Testis (tissue), 3 donors: ENCODE measurements around the gene MT1X. TPM values are rescaled to one million over a fixed set of nuclear protein-coding genes. Genes with fewer than 3 reads are reported as not detected.
"Not testable (repeated sequence)": the region's sequence is repeated elsewhere in the genome, so short reads cannot be mapped to it uniquely, and the experiment has no call there.

Experiments used
- DNase-seq: peaks from one replicate; pipeline ENCODE4 v3.0.0-alpha.2; 2019
- H3K27ac ChIP-seq, 2 donors: fragments of 200-600 bp; sonication (generic); one replicate each; pipeline ENCODE4 v1.5.1; 2019
- H3K27me3 ChIP-seq: fragments of 200-600 bp; sonication (generic); one replicate; pipeline ENCODE4 v1.5.1; 2019
- H3K36me3 ChIP-seq: fragments of 200-600 bp; sonication (generic); one replicate; pipeline ENCODE4 v1.5.1; 2017; ENCODE audit warnings: low read depth; ENCODE audit errors: missing control alignments
- H3K4me1 ChIP-seq: fragments of 200-600 bp; sonication (generic); one replicate; pipeline ENCODE4 v1.5.1; 2019
- H3K4me3 ChIP-seq, 2 donors: fragments of 200-600 bp; sonication (generic); one replicate each; pipeline ENCODE4 v1.5.1; 2017 to 2019
- H3K9me3 ChIP-seq: fragments of 200-600 bp; sonication (generic); one replicate; pipeline ENCODE4 v1.5.1; 2017
- POLR2A ChIP-seq: fragments of 450-650 bp; IDR thresholded peaks from one replicate; pipeline ENCODE4 v1.6.1; 2017; ENCODE audit warnings: antibody characterized with exemption, mild to moderate bottlenecking, moderate library complexity
- WGBS, 2 donors: methylation state at CpG; one replicate each; pipeline ENCODE4 v1.1.5; 2018; 5-methylcytosine and 5-hydroxymethylcytosine counted together
- intact Hi-C: fragments of 100-400 bp; cut with DNase I; formaldehyde crosslinking; loops from one replicate; pipeline ENCODE4 v1.15.1; 2023; ENCODE audit warnings: low total_unique reads
- polyA plus RNA-seq: library from polyadenylated mRNA; stranded (reverse); fragments of 350-450 nt; fragmentation: Illumina TruSeq; extraction: RNeasy Lipid Tissue Mini Kit (QIAGEN cat#74804); gene quantifications from one replicate; pipeline ENCODE4 v1.2.3, GENCODE V29; 2014; ENCODE audit warnings: low read depth, low replicate concordance; ENCODE audit not compliant: insufficient read depth
- total RNA-seq, 2 donors: library from RNA; depleted of rRNA; stranded (reverse); fragments of >200 nt; gene quantifications; one replicate each; pipeline ENCODE4 v1.2.3, GENCODE V29; 2016
- TF ChIP-seq, protein P1 (sequence below), 3 experiments: fragments of 450-650 bp in 2 of 3; fragments of 200-600 bp in 1 of 3; sonication (generic) in 1 of 3; IDR thresholded peaks; one replicate each; pipeline ENCODE4 v1.5.1; 2016 to 2019; ENCODE audit warnings: antibody characterized with exemption in 3 of 3, mild to moderate bottlenecking in 2 of 3, moderate library complexity in 1 of 3

MT1X gene
- total and polyA plus RNA-seq, 3 donors from 2014 or later: 51.7 to 180 (median 77.0) TPM

DNA sequence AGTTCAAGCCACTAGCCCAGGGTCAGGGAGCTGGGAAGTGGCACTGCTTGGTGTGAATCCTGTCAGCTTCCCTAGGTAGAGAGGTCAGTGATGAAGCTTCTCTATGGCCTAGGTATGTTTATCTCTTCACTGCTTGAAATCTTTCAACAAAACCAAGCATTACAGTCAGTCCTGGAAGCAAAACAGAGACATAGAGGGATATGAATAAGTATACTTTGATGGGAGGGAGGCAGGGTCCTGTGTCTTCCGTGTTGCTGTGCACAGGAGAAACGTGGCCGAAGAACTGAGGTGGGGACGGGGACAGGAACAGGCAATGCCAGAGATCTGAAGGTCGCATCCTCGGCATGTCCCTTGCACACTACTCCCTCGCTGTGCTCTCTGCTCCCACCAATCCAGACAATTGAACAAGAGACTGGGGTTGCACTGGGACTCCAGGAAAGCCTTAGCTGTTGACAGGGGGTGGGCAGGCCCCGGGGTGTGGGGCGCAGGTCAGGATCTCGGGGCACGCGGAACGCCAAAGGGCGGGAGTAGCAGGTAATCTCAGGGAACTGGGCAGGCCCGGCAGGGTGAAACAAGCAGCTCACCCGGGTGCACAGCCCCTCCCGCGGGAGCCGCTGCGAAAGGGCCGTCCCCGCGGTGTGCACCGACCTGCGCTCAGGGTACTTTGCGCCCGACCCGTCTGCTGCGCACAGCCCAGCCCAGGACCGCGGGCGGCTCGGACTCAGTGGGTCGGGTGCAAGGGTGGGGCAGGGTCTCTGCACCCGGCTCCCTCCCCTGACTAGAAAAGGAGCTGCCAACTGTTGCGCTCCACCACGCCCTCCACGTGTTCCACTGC, 13.0 kb upstream of the MT1X start, which contains the start of gene MT1H:
Gene MT1H, plus strand, starts transcription at position 810 of the 835 bp plus-strand sequence. CDS start 71 bp downstream, outside the sequence.
- intact Hi-C loops: no loop called here
- no peak within 1 kb of the TSS for H3K4me3 ChIP-seq
- DNase-seq: no peak
- WGBS, 2 donors: 38 to 49% methylated on average over 26 to 37 of the region's 38 CpGs
- TF ChIP-seq, protein P1, sequence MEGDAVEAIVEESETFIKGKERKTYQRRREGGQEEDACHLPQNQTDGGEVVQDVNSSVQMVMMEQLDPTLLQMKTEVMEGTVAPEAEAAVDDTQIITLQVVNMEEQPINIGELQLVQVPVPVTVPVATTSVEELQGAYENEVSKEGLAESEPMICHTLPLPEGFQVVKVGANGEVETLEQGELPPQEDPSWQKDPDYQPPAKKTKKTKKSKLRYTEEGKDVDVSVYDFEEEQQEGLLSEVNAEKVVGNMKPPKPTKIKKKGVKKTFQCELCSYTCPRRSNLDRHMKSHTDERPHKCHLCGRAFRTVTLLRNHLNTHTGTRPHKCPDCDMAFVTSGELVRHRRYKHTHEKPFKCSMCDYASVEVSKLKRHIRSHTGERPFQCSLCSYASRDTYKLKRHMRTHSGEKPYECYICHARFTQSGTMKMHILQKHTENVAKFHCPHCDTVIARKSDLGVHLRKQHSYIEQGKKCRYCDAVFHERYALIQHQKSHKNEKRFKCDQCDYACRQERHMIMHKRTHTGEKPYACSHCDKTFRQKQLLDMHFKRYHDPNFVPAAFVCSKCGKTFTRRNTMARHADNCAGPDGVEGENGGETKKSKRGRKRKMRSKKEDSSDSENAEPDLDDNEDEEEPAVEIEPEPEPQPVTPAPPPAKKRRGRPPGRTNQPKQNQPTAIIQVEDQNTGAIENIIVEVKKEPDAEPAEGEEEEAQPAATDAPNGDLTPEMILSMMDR (IDR thresholded peaks at IDR 0.05): no peak
- TF ChIP-seq POLR2A: no peak
- H3K36me3 ChIP-seq: no peaks in the 10 kb centered on the region
- H3K9me3 ChIP-seq: no peaks in the 10 kb centered on the region
- H3K27ac ChIP-seq: no peak within 1 kb of the TSS
- no peaks in the 10 kb centered on the region for H3K27me3 ChIP-seq
- H3K4me1 ChIP-seq: peaks cover 3% of the 10 kb centered on the region

DNA sequence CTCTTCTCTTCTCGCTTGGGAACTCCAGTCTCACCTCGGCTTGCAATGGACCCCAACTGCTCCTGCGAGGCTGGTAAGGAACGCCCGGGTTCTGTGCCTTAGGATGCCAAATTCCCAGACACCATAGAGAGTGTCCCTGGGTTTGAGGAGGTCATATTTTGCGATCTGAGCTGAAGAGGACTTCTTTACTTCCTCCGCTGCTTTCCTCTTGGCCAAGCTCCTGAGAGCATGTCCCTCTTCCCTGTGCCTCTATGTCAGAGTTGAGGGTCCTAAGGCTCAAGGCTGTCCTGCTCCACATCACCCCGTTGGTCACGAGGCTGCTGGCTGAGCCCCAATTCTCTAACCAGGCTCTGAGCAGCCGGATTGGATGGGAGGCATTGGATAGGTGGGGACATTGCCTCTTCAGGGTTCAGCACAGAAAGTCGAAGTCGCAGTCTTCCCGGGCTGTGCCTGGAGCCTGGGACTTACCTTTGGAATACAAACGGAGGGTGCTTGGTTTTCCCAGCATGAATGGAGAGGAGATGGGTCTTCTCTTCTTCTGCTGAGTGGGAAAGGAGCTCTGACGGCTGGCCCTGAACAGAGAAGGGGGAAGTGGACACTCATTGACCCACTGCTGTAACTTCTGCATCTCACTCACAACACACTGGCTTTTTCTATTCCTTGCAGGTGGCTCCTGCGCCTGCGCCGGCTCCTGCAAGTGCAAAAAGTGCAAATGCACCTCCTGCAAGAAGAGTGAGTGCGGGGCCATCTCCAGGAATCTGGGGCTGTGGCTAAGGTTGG, 12.2 kb upstream of the MT1X start:
- Histone ChIP-seq H3K4me1 (peaks cover 3% of the 10 kb centered on the region), H3K4me3 (no peak overlapping the region), H3K9me3 (no peaks in the 10 kb centered on the region), H3K36me3 (no peaks in the 10 kb centered on the region), H3K27ac (no peak overlapping the region), H3K27me3 (no peaks in the 10 kb centered on the region)
- 47 to 56% methylated on average over 17 to 19 of the region's 19 CpGs for WGBS, 2 donors
- DNase-seq: no peak
- intact Hi-C loops: no loop called here
- no peak for TF ChIP-seq POLR2A
- TF ChIP-seq, protein P1 (IDR thresholded peaks at IDR 0.05): no peak

DNA sequence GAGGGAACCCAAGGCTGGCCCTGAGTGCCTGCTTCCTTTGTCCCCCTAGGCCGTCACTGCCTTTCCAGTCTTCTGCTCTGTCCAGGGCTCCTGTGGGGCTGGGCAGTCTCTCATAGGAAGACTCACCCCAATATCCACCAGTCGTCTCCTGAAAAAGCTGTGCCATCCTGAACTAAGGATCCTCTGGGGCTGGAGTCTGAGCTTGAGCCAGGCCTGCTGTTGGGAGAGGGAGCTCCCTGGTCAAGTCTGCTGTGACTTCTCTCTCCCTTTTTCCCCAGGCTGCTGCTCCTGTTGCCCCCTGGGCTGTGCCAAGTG, 11.7 kb upstream of the MT1X start:
- Histone ChIP-seq H3K4me1 (peaks cover 3% of the 10 kb centered on the region), H3K4me3 (no peak overlapping the region), H3K36me3 (no peaks in the 10 kb centered on the region), H3K9me3 (no peaks in the 10 kb centered on the region), H3K27ac (no peak overlapping the region), H3K27me3 (no peaks in the 10 kb centered on the region)
- WGBS, 2 donors: 80 to 84% methylated on average over 1 to 2 of the region's 2 CpGs
- intact Hi-C loops: no loop called here
- TF ChIP-seq, protein P1 (IDR thresholded peaks at IDR 0.05): no peak
- no peak for TF ChIP-seq POLR2A
- DNase-seq: no peak

DNA sequence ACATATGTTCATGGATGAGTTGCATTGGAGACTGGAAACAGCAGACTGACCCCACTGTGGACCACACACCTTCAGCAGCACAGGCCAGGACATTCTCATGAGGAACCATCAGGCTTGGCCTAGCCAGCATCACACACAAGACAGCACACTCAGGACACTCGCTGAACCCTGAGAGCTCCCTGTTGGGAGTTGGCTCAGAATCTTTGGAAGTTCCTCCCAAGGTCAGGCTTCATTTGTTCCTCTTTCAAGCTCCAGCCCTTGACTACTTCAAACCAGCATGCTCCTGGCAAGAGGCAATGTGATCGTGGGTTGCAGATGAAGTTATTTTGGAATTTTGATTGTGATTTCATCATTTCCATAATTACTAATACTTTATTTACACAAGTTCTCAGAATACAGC, 10.6 kb upstream of the MT1X start:
- H3K9me3 ChIP-seq, H3K4me1 ChIP-seq, intact Hi-C loops, H3K27me3 ChIP-seq, H3K4me3 ChIP-seq, H3K27ac ChIP-seq, H3K36me3 ChIP-seq: not testable (repeated sequence)
- WGBS, 2 donors: 34% methylated on average over 2 of the region's 2 CpGs
- DNase-seq: peak; percentile 65

DNA sequence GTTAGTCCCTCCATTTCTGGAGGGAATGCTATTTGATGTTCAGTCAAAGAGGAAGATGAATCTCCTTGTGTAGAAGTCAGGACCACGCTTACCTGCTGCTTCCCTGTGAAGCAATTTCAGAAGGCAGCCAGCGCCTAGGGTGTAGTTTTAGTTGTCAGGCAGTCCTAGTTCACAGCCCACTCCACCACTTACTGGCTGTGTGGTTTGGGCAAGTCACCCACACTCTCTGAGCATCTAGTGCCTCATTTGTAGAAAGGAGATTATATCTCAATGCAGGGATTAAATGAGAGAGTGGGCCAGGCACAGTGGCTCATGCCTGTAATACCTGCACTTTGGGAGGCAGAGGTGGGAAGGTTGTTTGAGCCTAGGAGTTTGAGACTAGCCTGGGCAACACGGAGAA, 10.1 kb upstream of the MT1X start:
- H3K27me3 ChIP-seq, intact Hi-C loops: not testable (repeated sequence)
- WGBS, 2 donors: 85 to 90% methylated on average over 3 of the region's 3 CpGs

More for the DNA sequence above, 10.1 kb upstream of the MT1X start:
- H3K9me3 ChIP-seq, DNase-seq, H3K4me1 ChIP-seq, H3K36me3 ChIP-seq, H3K27ac ChIP-seq, H3K4me3 ChIP-seq: not testable (repeated sequence)
